Erythroblast (primary cell): ENCODE measurements around the gene MAPT.
A peak's percentile ranks its signal among the peaks of the same experiment; 100 is the strongest.
"Not testable (repeated sequence)": the region's sequence is repeated elsewhere in the genome, so short reads cannot be mapped to it uniquely, and the experiment has no call there.

ENCODE experiments used
- DNase-seq, 2 experiments: peaks; one replicate each; lab custom pipeline; 2025; lab: John Stamatoyannopoulos, UW
- GATA1 ChIP-seq: IDR thresholded peaks from 2 replicates; pipeline ENCODE4 v1.6.1; 2011; ENCODE audit warnings: low read depth, mild to moderate bottlenecking, control low read depth, low read length, moderate library complexity
- POLR2A ChIP-seq: IDR thresholded peaks from 2 replicates; pipeline ENCODE4 v1.6.1; 2011; ENCODE audit warnings: mild to moderate bottlenecking, low read length

MAPT gene

DNA sequence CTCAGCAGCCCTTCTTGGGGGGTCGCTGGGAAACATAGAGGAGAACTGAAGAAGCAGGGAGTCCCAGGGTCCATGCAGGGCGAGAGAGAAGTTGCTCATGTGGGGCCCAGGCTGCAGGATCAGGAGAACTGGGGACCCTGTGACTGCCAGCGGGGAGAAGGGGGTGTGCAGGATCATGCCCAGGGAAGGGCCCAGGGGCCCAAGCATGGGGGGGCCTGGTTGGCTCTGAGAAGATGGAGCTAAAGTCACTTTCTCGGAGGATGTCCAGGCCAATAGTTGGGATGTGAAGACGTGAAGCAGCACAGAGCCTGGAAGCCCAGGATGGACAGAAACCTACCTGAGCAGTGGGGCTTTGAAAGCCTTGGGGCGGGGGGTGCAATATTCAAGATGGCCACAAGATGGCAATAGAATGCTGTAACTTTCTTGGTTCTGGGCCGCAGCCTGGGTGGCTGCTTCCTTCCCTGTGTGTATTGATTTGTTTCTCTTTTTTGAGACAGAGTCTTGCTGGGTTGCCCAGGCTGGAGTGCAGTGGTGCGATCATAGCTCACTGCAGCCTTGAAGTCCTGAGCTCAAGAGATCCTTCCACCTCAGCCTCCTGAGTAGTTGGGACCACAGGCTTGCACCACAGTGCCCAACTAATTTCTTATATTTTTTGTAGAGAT, 108.1 kb downstream of the MAPT start:
- DNase-seq, result peak; percentile 56 to 79

GRCh38 chr17:46002973-46003316, 108.6 kb downstream of the MAPT start:
- TF ChIP-seq GATA1, result no peak
- TF ChIP-seq POLR2A, result no peak
- DNase-seq, result no peak

More for the DNA sequence above, 108.1 kb downstream of the MAPT start:
- TF ChIP-seq GATA1, result no peak
- TF ChIP-seq POLR2A, result no peak

DNA sequence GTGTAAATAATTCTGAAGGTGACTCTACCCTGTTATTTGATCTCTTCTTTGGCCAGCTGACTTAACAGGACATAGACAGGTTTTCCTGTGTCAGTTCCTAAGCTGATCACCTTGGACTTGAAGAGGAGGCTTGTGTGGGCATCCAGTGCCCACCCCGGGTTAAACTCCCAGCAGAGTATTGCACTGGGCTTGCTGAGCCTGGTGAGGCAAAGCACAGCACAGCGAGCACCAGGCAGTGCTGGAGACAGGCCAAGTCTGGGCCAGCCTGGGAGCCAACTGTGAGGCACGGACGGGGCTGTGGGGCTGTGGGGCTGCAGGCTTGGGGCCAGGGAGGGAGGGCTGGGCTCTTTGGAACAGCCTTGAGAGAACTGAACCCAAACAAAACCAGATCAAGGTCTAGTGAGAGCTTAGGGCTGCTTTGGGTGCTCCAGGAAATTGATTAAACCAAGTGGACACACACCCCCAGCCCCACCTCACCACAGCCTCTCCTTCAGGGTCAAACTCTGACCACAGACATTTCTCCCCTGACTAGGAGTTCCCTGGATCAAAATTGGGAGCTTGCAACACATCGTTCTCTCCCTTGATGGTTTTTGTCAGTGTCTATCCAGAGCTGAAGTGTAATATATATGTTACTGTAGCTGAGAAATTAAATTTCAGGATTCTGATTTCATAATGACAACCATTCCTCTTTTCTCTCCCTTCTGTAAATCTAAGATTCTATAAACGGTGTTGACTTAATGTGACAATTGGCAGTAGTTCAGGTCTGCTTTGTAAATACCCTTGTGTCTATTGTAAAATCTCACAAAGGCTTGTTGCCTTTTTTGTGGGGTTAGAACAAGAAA, 109.8 kb downstream of the MAPT start:
- TF ChIP-seq POLR2A (no peak), GATA1 (no peak)
- no peak for DNase-seq

- not testable (repeated sequence) for DNase-seq
These were observed 111.7 kb downstream of the MAPT start for GRCh38 chr17:46006082-46006481.

DNA sequence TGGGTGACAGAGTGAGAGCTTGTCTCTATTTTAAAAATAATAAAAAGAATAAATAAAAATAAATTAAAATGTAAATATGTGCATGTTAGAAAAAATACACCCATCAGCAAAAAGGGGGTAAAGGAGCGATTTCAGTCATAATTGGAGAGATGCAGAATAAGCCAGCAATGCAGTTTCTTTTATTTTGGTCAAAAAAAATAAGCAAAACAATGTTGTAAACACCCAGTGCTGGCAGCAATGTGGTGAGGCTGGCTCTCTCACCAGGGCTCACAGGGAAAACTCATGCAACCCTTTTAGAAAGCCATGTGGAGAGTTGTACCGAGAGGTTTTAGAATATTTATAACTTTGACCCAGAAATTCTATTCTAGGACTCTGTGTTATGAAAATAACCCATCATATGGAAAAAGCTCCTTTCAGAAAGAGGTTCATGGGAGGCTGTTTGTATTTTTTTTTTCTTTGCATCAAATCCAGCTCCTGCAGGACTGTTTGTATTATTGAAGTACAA, 113.2 kb downstream of the MAPT start:
- DNase-seq, result no peak
- TF ChIP-seq POLR2A (no peak), GATA1 (no peak)

GRCh38 chr17:46008591-46008990, 114.2 kb downstream of the MAPT start:
- no peak for TF ChIP-seq GATA1
- TF ChIP-seq POLR2A, result no peak
- no peak for DNase-seq

DNA sequence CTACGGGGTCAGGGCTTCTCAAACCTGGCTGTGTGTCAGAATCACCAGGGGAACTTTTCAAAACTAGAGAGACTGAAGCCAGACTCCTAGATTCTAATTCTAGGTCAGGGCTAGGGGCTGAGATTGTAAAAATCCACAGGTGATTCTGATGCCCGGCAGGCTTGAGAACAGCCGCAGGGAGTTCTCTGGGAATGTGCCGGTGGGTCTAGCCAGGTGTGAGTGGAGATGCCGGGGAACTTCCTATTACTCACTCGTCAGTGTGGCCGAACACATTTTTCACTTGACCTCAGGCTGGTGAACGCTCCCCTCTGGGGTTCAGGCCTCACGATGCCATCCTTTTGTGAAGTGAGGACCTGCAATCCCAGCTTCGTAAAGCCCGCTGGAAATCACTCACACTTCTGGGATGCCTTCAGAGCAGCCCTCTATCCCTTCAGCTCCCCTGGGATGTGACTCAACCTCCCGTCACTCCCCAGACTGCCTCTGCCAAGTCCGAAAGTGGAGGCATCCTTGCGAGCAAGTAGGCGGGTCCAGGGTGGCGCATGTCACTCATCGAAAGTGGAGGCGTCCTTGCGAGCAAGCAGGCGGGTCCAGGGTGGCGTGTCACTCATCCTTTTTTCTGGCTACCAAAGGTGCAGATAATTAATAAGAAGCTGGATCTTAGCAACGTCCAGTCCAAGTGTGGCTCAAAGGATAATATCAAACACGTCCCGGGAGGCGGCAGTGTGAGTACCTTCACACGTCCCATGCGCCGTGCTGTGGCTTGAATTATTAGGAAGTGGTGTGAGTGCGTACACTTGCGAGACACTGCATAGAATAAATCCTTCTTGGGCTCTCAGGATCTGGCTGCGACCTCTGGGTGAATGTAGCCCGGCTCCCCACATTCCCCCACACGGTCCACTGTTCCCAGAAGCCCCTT, 115.6 kb downstream of the MAPT start:
- no peak for DNase-seq
- TF ChIP-seq POLR2A, result no peak
- no peak for TF ChIP-seq GATA1

- DNase-seq, result no peak
- no peak for TF ChIP-seq GATA1
- no peak for TF ChIP-seq POLR2A
These were observed 116.3 kb downstream of the MAPT start for GRCh38 chr17:46010597-46011186.

DNA sequence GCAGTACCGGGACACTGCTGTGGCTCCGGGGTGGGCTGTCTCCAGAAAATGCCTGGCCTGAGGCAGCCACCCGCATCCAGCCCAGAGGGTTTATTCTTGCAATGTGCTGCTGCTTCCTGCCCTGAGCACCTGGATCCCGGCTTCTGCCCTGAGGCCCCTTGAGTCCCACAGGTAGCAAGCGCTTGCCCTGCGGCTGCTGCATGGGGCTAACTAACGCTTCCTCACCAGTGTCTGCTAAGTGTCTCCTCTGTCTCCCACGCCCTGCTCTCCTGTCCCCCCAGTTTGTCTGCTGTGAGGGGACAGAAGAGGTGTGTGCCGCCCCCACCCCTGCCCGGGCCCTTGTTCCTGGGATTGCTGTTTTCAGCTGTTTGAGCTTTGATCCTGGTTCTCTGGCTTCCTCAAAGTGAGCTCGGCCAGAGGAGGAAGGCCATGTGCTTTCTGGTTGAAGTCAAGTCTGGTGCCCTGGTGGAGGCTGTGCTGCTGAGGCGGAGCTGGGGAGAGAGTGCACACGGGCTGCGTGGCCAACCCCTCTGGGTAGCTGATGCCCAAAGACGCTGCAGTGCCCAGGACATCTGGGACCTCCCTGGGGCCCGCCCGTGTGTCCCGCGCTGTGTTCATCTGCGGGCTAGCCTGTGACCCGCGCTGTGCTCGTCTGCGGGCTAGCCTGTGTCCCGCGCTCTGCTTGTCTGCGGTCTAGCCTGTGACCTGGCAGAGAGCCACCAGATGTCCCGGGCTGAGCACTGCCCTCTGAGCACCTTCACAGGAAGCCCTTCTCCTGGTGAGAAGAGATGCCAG, 117.6 kb downstream of the MAPT start:
- TF ChIP-seq POLR2A, result no peak
- no peak for TF ChIP-seq GATA1
- DNase-seq, result no peak

GRCh38 chr17:46012506-46013079, 118.2 kb downstream of the MAPT start:
- no peak for TF ChIP-seq GATA1
- TF ChIP-seq POLR2A, result no peak
- no peak for DNase-seq

DNA sequence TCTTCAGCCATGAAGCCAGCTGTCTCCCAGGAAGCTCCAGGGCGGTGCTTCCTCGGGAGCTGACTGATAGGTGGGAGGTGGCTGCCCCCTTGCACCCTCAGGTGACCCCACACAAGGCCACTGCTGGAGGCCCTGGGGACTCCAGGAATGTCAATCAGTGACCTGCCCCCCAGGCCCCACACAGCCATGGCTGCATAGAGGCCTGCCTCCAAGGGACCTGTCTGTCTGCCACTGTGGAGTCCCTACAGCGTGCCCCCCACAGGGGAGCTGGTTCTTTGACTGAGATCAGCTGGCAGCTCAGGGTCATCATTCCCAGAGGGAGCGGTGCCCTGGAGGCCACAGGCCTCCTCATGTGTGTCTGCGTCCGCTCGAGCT, 118.8 kb downstream of the MAPT start:
- DNase-seq, result no peak
- TF ChIP-seq GATA1, result no peak
- no peak for TF ChIP-seq POLR2A

DNA sequence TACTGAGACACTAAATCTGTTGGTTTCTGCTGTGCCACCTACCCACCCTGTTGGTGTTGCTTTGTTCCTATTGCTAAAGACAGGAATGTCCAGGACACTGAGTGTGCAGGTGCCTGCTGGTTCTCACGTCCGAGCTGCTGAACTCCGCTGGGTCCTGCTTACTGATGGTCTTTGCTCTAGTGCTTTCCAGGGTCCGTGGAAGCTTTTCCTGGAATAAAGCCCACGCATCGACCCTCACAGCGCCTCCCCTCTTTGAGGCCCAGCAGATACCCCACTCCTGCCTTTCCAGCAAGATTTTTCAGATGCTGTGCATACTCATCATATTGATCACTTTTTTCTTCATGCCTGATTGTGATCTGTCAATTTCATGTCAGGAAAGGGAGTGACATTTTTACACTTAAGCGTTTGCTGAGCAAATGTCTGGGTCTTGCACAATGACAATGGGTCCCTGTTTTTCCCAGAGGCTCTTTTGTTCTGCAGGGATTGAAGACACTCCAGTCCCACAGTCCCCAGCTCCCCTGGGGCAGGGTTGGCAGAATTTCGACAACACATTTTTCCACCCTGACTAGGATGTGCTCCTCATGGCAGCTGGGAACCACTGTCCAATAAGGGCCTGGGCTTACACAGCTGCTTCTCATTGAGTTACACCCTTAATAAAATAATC, 119.3 kb downstream of the MAPT start:
- no peak for DNase-seq
- no peak for TF ChIP-seq POLR2A
- no peak for TF ChIP-seq GATA1

- DNase-seq, result not testable (repeated sequence)
These were observed 125.1 kb downstream of the MAPT start for GRCh38 chr17:46019408-46019925.
